Measurements from ENCODE around the gene GPC4.

The GPC4 gene

GRCh38 chrX:133454491-133454914, 39.2 kb upstream of the GPC4 start:
- H3K4me3 ChIP-seq (ENCODE audit: insufficient read depth, low read length, poor library complexity, severe bottlenecking): no peak overlapping the region
- H3K79me2 ChIP-seq (ENCODE audit: insufficient read depth, low read length): no peaks in the 10 kb centered on the region
- H3K27me3 ChIP-seq (ENCODE audit: low read length): no peaks in the 10 kb centered on the region
- H3K36me3 ChIP-seq (ENCODE audit: low read length): no peaks in the 10 kb centered on the region
- H3K9me2 ChIP-seq (replicated peaks; ENCODE audit: insufficient read depth, low read length): no peaks in the 10 kb centered on the region
- no peaks in the 10 kb centered on the region for H4K20me1 ChIP-seq (ENCODE audit: low read depth, low read length)
- TF ChIP-seq EZH2phosphoT487 (conservative IDR thresholded peaks at IDR 0.05; ENCODE audit: low read length) (no peak), CTCF (IDR thresholded peaks at IDR 0.05; ENCODE audit: insufficient read depth, low read length, poor library complexity, severe bottlenecking) (no peak)
- H2AFZ ChIP-seq (ENCODE audit: low read depth, low read length, severe bottlenecking): no peak overlapping the region
- no peak overlapping the region for H3K4me2 ChIP-seq (ENCODE audit: low read depth, low read length, poor library complexity, severe bottlenecking)
- H3K9ac ChIP-seq (ENCODE audit: low read length): no peak overlapping the region
- no peaks in the 10 kb centered on the region for H3F3A ChIP-seq (ENCODE audit: insufficient read depth)
- no peaks in the 10 kb centered on the region for H3K9me3 ChIP-seq (ENCODE audit: insufficient read depth, low read length)
- no peak overlapping the region for H3K27ac ChIP-seq (ENCODE audit: low read depth, low read length)

DNA sequence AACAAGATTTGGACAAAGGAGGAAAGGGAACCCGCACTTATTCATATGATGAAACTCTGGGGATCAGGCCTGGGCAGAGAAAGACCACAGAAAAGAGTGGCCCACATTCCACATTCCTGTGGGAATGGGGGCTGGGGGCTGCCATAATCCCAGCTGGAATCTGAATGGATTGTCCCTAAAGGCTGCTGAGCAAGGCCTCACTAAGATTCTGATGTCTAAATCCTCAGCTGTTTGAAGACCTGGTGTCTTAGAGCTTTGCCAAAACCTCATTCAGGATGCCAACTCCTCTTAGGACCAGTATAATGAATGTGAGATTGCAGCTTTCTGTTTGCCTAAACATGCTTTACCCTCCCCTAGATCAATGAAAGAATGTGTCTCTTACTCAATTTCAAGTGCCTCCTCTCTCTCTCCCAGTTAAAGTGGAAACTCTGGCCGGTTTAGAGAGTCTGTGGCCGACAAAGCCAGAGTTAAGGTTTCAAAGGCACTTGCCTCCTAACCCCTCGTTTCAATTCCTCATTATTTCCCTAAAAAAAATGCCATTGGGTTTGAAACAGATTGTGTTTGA, 33.3 kb upstream of the GPC4 start:
- Histone ChIP-seq H3K9me2 (replicated peaks; ENCODE audit: insufficient read depth, low read length) (no peaks in the 10 kb centered on the region), H4K20me1 (ENCODE audit: low read depth, low read length) (no peaks in the 10 kb centered on the region), H3K4me2 (ENCODE audit: low read depth, low read length, poor library complexity, severe bottlenecking) (no peak overlapping the region), H2AFZ (ENCODE audit: low read depth, low read length, severe bottlenecking) (no peak overlapping the region), H3K9ac (ENCODE audit: low read length) (no peak overlapping the region), H3K9me3 (ENCODE audit: insufficient read depth, low read length) (no peaks in the 10 kb centered on the region), H3K4me3 (ENCODE audit: insufficient read depth, low read length, poor library complexity, severe bottlenecking) (no peak overlapping the region), H3K27ac (ENCODE audit: low read depth, low read length) (no peak overlapping the region), H3K36me3 (ENCODE audit: low read length) (no peaks in the 10 kb centered on the region), H3F3A (ENCODE audit: insufficient read depth) (no peaks in the 10 kb centered on the region), H3K79me2 (ENCODE audit: insufficient read depth, low read length) (no peaks in the 10 kb centered on the region), H3K27me3 (ENCODE audit: low read length) (no peaks in the 10 kb centered on the region)
- no peak for TF ChIP-seq CTCF (IDR thresholded peaks at IDR 0.05; ENCODE audit: insufficient read depth, low read length, poor library complexity, severe bottlenecking)
- TF ChIP-seq EZH2phosphoT487 (conservative IDR thresholded peaks at IDR 0.05; ENCODE audit: low read length): no peak

DNA sequence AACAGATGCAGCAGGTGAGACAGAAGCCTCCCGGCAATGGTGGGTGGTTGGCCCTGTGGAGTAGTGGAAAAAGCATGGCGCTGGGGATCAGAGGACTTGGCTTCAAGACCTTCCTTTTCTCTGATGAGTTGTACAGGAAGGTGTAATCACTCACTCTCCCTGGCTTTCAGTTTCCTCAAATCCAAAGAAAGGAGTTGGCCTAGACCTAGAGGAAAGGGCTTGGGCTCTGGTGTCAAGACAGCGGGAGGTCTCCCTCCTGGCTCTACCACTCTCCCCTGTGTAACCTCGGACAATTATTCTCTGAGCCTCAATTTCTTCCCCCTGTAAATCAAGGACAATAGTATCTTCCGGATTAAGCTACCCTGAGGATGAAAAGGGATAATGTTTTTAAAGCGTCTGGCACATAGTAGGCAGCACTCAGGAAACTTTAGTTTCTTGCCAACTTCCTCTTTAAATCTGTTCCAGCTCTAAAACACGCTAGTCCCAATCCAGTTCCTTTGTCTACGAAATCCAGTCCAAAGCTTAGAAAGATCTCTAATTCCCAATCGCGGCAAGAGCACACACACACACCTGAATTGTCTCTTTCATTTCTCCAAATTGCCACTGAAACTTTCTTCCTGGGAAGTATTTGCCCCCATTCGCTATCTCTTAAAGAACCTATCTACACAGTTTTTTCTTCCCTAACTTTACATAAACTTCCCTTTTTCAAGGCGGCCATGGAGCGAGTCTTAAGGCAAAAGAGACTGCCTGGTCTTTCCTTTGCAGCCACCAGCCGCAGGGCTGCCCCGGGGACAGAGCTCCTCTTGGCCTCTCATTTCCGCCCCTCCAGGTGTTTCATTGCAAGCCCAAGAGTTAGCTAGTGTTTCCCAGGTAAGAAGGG, 29.9 kb upstream of the GPC4 start:
- Histone ChIP-seq H3K27me3 (ENCODE audit: low read length) (no peaks in the 10 kb centered on the region), H3F3A (ENCODE audit: insufficient read depth) (no peaks in the 10 kb centered on the region), H3K9ac (ENCODE audit: low read length) (no peak overlapping the region), H3K4me3 (ENCODE audit: insufficient read depth, low read length, poor library complexity, severe bottlenecking) (no peak overlapping the region), H3K4me2 (ENCODE audit: low read depth, low read length, poor library complexity, severe bottlenecking) (no peak overlapping the region), H3K9me3 (ENCODE audit: insufficient read depth, low read length) (no peaks in the 10 kb centered on the region), H3K27ac (ENCODE audit: low read depth, low read length) (no peak overlapping the region), H4K20me1 (ENCODE audit: low read depth, low read length) (no peaks in the 10 kb centered on the region), H2AFZ (ENCODE audit: low read depth, low read length, severe bottlenecking) (no peak overlapping the region), H3K79me2 (ENCODE audit: insufficient read depth, low read length) (no peaks in the 10 kb centered on the region), H3K9me2 (replicated peaks; ENCODE audit: insufficient read depth, low read length) (no peaks in the 10 kb centered on the region), H3K36me3 (ENCODE audit: low read length) (no peaks in the 10 kb centered on the region)
- TF ChIP-seq EZH2phosphoT487 (conservative IDR thresholded peaks at IDR 0.05; ENCODE audit: low read length) (no peak), CTCF (IDR thresholded peaks at IDR 0.05; ENCODE audit: insufficient read depth, low read length, poor library complexity, severe bottlenecking) (no peak)

Measured in SU-DHL-6 (cell line).